ENCODE results near the gene USF1. TPM values are rescaled to one million over a fixed set of nuclear protein-coding genes. Genes with fewer than 3 reads are reported as not detected.

Gene USF1
- total RNA-seq, 1 donor from 2014 or later: 58.4 TPM

DNA sequence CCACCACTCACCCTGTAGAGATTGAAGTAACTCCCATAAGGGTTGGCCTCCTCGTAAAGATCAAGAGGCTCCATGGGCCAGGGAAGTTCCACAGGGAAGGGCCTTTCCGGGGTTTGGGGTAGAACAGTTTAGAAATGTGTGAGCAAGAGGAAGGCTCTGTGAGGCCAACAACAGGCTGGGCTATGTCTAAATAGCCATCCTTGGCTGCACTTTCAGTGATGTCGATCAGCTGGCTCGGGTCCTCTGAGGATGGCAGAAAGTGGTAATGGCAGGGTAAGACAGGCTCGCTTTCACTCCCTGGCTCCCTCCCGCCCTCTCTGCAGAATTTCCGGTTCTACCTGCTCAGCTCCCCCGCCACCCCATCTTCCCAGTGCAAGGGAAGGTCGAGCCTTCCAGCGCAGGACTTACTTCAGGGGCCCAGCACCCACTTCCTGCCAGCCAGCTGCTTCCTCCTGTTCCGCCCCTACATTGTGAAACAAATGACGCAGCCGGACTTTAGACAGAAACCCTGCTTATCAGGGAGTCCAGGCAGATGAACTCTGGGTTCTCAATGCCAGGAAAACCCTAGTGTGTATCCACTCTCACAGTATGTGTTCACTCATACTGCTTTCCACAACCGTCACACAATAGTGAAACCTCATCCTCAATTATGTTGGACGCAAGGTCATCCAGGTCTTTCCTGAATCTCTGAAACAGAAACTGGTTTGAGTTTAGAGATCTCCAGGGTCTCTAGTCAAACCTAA lies 32.1 kb downstream of the USF1 start:
- FAIRE-seq (no peak), DNase-seq (ENCODE audit: low read depth) (peak; percentile 97)
- Histone ChIP-seq H3K27me3 (ENCODE audit: control insufficient read depth, insufficient read depth, low read length) (no peaks in the 10 kb centered on the region), H3K4me3 (ENCODE audit: low read depth, low read length) (no peak overlapping the region), H3K36me3 (ENCODE audit: control insufficient read depth, insufficient read depth, low read length) (peaks cover 5% of the 10 kb centered on the region)
- no peak for TF ChIP-seq CTCF (IDR thresholded peaks at IDR 0.05; ENCODE audit: insufficient read depth, low read length, severe bottlenecking)

DNA sequence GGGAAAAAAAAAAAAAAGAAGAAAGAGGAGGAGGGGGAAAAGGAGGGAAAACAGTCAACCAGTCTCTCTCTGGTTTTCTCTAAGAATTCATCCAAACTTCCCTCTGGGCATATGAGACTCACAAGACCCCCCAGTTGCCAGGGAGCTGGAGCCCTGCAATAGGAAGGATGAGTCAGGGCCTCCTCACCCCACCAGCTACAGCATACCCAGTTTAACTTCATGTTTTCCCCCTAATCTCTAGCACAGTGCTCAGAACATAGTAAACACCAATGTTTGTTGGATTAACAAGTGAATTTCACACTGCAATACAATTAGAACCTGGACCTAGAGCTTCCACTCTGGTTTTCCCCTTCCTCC lies 32.7 kb downstream of the USF1 start:
- DNase-seq (ENCODE audit: low read depth) (peak; percentile 40), FAIRE-seq (no peak)
- peaks cover 5% of the 10 kb centered on the region for H3K36me3 ChIP-seq (ENCODE audit: control insufficient read depth, insufficient read depth, low read length)
- H3K4me3 ChIP-seq (ENCODE audit: low read depth, low read length): no peak overlapping the region
- no peak for TF ChIP-seq CTCF (IDR thresholded peaks at IDR 0.05; ENCODE audit: insufficient read depth, low read length, severe bottlenecking)
- no peaks in the 10 kb centered on the region for H3K27me3 ChIP-seq (ENCODE audit: control insufficient read depth, insufficient read depth, low read length)

GRCh38 chr1:161012420-161012819 lies 33.4 kb downstream of the USF1 start:
- H3K27me3 ChIP-seq (ENCODE audit: control insufficient read depth, insufficient read depth, low read length): no peaks in the 10 kb centered on the region
- H3K4me3 ChIP-seq (ENCODE audit: low read depth, low read length): no peak overlapping the region
- peaks cover 5% of the 10 kb centered on the region for H3K36me3 ChIP-seq (ENCODE audit: control insufficient read depth, insufficient read depth, low read length)
- no peak for FAIRE-seq
- no peak for TF ChIP-seq CTCF (IDR thresholded peaks at IDR 0.05; ENCODE audit: insufficient read depth, low read length, severe bottlenecking)
- DNase-seq (ENCODE audit: low read depth): no peak

GRCh38 chr1:161009602-161010211 lies 36.1 kb downstream of the USF1 start:
- Histone ChIP-seq H3K36me3 (ENCODE audit: control insufficient read depth, insufficient read depth, low read length) (peaks cover 8% of the 10 kb centered on the region), H3K27me3 (ENCODE audit: control insufficient read depth, insufficient read depth, low read length) (no peaks in the 10 kb centered on the region), H3K4me3 (ENCODE audit: low read depth, low read length) (no peak overlapping the region)
- DNase-seq (ENCODE audit: low read depth) (no peak), FAIRE-seq (no peak)
- TF ChIP-seq CTCF (IDR thresholded peaks at IDR 0.05; ENCODE audit: insufficient read depth, low read length, severe bottlenecking): no peak

GRCh38 chr1:161008869-161009510 lies 36.8 kb downstream of the USF1 start:
- DNase-seq (ENCODE audit: low read depth): no peak
- Histone ChIP-seq H3K4me3 (ENCODE audit: low read depth, low read length) (no peak overlapping the region), H3K27me3 (ENCODE audit: control insufficient read depth, insufficient read depth, low read length) (no peaks in the 10 kb centered on the region), H3K36me3 (ENCODE audit: control insufficient read depth, insufficient read depth, low read length) (peaks cover 8% of the 10 kb centered on the region)
- TF ChIP-seq CTCF (IDR thresholded peaks at IDR 0.05; ENCODE audit: insufficient read depth, low read length, severe bottlenecking): no peak
- FAIRE-seq: no peak

All from bronchial epithelial cell (primary cell).